Body of pancreas (tissue), 4 donors: Measurements from ENCODE around the gene NHLH1. TPM values are rescaled to one million over a fixed set of nuclear protein-coding genes. Genes with fewer than 3 reads are reported as not detected.

Source experiments
- ATAC-seq: fragments of 150-250 bp; one replicate; pipeline ENCODE4 v1.9.1; 2016
- DNase-seq, 4 donors: peaks; one replicate each; pipeline ENCODE4 v3.0.0-alpha.2; 2019
- H3K27ac ChIP-seq, 4 donors: fragments of 200-600 bp; sonication (generic); 1 replicate in 3 of 4; 2 replicates in 1 of 4; pipeline versions ENCODE4 v1.5.1 to v1.6.1; 2016 to 2019; ENCODE audit warnings: mild to moderate bottlenecking in 1 of 4, mixed read lengths in 1 of 4, moderate library complexity in 1 of 4
- H3K27me3 ChIP-seq, 2 donors: fragments of 200-600 bp; sonication (generic); one replicate each; pipeline ENCODE4 v1.6.0; 2016; ENCODE audit warnings: mild to moderate bottlenecking in 1 of 2
- H3K36me3 ChIP-seq, 2 donors: fragments of 200-600 bp; sonication (generic); replicated peaks in 1 of 2; 2 replicates each; pipeline ENCODE4 v1.5.1; 2016; ENCODE audit warnings: low read depth in 2 of 2; ENCODE audit not compliant: insufficient read depth in 1 of 2
- H3K4me1 ChIP-seq: fragments of 200-600 bp; sonication (generic); one replicate; pipeline ENCODE4 v1.6.0; 2016
- H3K4me3 ChIP-seq, 2 donors: fragments of 200-600 bp; sonication (generic); 1 replicate in 1 of 2; 2 replicates in 1 of 2; pipeline ENCODE4 v1.5.1; 2016 to 2019
- H3K9me3 ChIP-seq, 3 donors: fragments of 200-600 bp; sonication (generic); 1 replicate in 2 of 3; 2 replicates in 1 of 3; pipeline ENCODE4 v1.5.1; 2016
- CTCF ChIP-seq, 7 experiments: fragments of 450-650 bp in 4 of 7; fragments of 200-600 bp in 3 of 7; sonication (generic) in 3 of 7; IDR thresholded peaks; one replicate each; pipeline ENCODE4 v1.5.1; 2016 to 2019; ENCODE audit warnings: antibody characterized with exemption in 7 of 7
- POLR2A ChIP-seq, 3 donors: fragments of 450-650 bp; IDR thresholded peaks; one replicate each; pipeline ENCODE4 v1.6.1; 2016; ENCODE audit warnings: antibody characterized with exemption in 3 of 3, mild to moderate bottlenecking in 2 of 3
- whole genome bisulfite sequencing, 2 donors: methylation state at CpG; one replicate each; pipeline ENCODE4 v1.1.5; 2017; 5-methylcytosine and 5-hydroxymethylcytosine counted together
- intact Hi-C: fragments of 100-400 bp; cut with DNase I; formaldehyde crosslinking; loops from one replicate; pipeline ENCODE4 v1.15.1; 2023
- total RNA-seq, 2 donors: library from RNA; depleted of rRNA; stranded (reverse); fragments of >200 nt; gene quantifications; one replicate each; pipeline ENCODE4 v1.1.0, GENCODE V29; 2016

Gene NHLH1
- total RNA-seq, 2 donors from 2014 or later = not detected

GRCh38 chr1:160413716-160414115 is 46.8 kb downstream of the NHLH1 start:
- no peaks in the 10 kb centered on the region for H3K9me3 ChIP-seq
- H3K4me3 ChIP-seq = no peak overlapping the region
- no peaks in the 10 kb centered on the region for H3K36me3 ChIP-seq
- intact Hi-C loops = no loop called here
- no peak overlapping the region for H3K27ac ChIP-seq
- ATAC-seq = no peak
- WGBS, 2 donors = 82 to 96% methylated on average over 3 of the region's 3 CpGs
- TF ChIP-seq CTCF (IDR thresholded peaks at IDR 0.05) (no peak), POLR2A (IDR thresholded peaks at IDR 0.05) (no peak)
- no peaks in the 10 kb centered on the region for H3K4me1 ChIP-seq
- no peak for DNase-seq
- H3K27me3 ChIP-seq = no peaks in the 10 kb centered on the region

DNA sequence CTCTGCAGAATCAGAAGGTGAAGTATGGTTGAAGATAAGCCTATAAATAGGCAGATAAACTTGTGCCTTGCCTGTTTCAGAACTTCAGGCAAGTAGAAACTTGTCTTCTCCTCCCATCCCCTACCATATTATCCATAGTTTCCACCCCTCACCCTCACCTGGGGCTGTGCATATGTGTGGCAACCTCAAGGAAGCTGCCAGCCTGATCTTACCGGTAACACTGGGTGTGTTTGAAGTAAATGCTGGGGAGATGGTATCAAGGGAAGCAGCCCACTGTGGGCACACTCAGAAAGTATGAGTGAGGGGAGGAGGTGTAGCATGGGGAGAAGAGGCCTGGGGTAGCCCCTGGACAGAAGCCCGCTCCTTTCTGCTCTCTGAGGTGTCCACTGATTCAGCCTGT is 48.0 kb downstream of the NHLH1 start:
- ATAC-seq (no peak), DNase-seq (no peak)
- Histone ChIP-seq H3K4me1 (no peaks in the 10 kb centered on the region), H3K4me3 (no peak overlapping the region), H3K27ac (no peak overlapping the region), H3K36me3 (no peaks in the 10 kb centered on the region), H3K9me3 (no peaks in the 10 kb centered on the region), H3K27me3 (no peaks in the 10 kb centered on the region)
- intact Hi-C loops = no loop called here
- 88 to 91% methylated on average over 2 of the region's 2 CpGs for WGBS, 2 donors
- TF ChIP-seq POLR2A (IDR thresholded peaks at IDR 0.05) (no peak), CTCF (IDR thresholded peaks at IDR 0.05) (no peak)

DNA sequence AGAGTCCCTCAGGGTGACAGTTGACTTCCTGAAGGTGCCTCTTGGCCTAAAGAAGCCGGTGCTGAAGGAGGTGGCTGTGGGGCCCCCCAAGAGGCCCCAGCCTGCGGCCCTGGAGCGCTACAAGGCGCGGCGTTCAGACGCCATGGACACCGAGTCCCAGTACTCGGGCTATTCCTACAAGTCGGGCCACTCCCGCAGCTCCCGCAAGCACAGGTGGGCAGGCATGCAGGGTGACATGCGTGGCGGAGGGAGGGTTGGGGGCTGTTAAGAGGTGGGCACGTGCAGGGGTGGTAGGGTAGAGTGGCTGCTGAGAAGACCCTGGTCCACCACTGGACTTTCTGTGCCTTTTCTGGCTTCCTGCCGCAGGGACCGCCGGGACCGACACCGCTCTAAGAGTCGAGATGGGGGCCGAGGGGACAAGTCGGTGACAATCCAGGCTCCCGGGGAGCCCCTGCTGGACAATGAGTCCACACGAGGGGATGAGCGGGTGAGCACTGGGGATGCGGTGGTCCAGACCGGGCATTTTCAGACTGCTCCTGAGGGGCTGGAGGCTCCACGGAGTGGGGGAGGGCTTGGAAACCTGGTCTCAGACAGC is 48.9 kb downstream of the NHLH1 start:
- no peak for TF ChIP-seq CTCF (IDR thresholded peaks at IDR 0.05)
- TF ChIP-seq POLR2A (IDR thresholded peaks at IDR 0.05) = no peak
- intact Hi-C loops = no loop called here
- H3K27me3 ChIP-seq = no peaks in the 10 kb centered on the region
- DNase-seq (no peak), ATAC-seq (no peak)
- no peak overlapping the region for H3K4me3 ChIP-seq
- H3K4me1 ChIP-seq = no peaks in the 10 kb centered on the region
- no peaks in the 10 kb centered on the region for H3K36me3 ChIP-seq
- WGBS, 2 donors = 90% methylated on average over 14 to 29 of the region's 29 CpGs
- no peaks in the 10 kb centered on the region for H3K9me3 ChIP-seq
- no peak overlapping the region for H3K27ac ChIP-seq

DNA sequence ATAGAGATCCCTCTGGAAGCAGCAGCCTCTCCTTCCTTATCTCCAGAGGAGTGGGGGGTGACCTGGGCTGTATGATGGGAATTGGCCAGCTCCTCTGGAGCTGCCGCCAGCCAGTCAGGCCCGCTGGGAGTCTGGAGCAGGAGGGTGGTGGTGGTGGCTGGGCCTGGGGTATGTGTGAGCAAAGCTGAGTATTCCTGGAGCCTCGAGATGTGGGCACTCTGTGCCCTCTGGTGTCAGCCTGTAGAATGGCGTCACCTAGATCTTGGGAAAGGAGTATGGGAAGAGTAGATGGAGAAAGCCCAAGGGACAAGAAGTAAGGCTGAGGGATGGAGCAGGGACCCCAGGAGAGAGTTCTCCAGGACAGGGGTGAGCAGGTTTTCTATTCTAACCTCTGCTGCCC is 49.5 kb downstream of the NHLH1 start:
- 62 to 68% methylated on average over 4 of the region's 4 CpGs for WGBS, 2 donors
- H3K4me1 ChIP-seq = no peaks in the 10 kb centered on the region
- peak in 1 of 4 donors; percentile 22 for DNase-seq
- H3K36me3 ChIP-seq = no peaks in the 10 kb centered on the region
- intact Hi-C loops = no loop called here
- ATAC-seq = peak; percentile 50
- H3K4me3 ChIP-seq = no peak overlapping the region
- no peaks in the 10 kb centered on the region for H3K9me3 ChIP-seq
- TF ChIP-seq POLR2A (IDR thresholded peaks at IDR 0.05) = no peak
- peak in 3 of 7 experiments; percentile 26 to 31 (median 28) for TF ChIP-seq CTCF (IDR thresholded peaks at IDR 0.05)
- no peaks in the 10 kb centered on the region for H3K27me3 ChIP-seq
- H3K27ac ChIP-seq = no peak overlapping the region

DNA sequence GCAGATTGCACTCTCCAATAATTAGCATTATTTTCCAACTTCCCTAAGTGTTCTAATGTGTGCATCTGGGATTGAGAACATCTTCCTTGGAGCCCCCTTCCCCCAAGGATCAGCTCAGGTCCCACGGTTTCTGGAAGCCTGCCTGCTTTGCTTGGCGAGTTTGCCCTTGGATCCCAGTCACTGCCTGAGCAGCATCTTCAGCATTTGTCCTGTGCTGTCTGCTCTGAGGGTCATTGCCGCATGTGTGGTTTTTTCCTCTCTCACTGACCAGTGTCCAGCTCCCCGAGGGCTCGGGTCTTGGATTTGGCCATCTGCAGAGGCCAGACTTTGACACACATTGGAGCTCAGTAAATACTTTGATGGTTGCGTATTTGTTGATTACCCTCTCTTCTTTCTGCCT is 51.6 kb downstream of the NHLH1 start:
- DNase-seq = no peak
- no peaks in the 10 kb centered on the region for H3K27me3 ChIP-seq
- no peaks in the 10 kb centered on the region for H3K4me1 ChIP-seq
- H3K27ac ChIP-seq = no peak overlapping the region
- no peaks in the 10 kb centered on the region for H3K36me3 ChIP-seq
- intact Hi-C loops = no loop called here
- H3K9me3 ChIP-seq = no peaks in the 10 kb centered on the region
- WGBS, 2 donors = 87 to 90% methylated on average over 6 of the region's 6 CpGs
- ATAC-seq = no peak
- no peak overlapping the region for H3K4me3 ChIP-seq
- TF ChIP-seq POLR2A (IDR thresholded peaks at IDR 0.05) (no peak), CTCF (IDR thresholded peaks at IDR 0.05) (no peak)
